Neural cell (in vitro differentiated cells): ENCODE measurements around the gene CRMP1. TPM values are rescaled to one million over a fixed set of nuclear protein-coding genes. Genes with fewer than 3 reads are reported as not detected.

Experiments used
- H2AFZ ChIP-seq: fragments of 200-600, 300-800 bp; sonication (generic), shearing (Covaris generic); 2 replicates; pipeline ENCODE4 v1.6.0; 2014; ENCODE audit warnings: low read depth, mild to moderate bottlenecking, antibody characterized with exemption, low read length, moderate library complexity
- H3F3A ChIP-seq: fragments of 200-600 bp; shearing (Covaris generic); 2 replicates; pipeline ENCODE4 v1.6.1; 2016; ENCODE audit warnings: mild to moderate bottlenecking, moderate library complexity, mixed read lengths, antibody characterized with exemption, low read length; ENCODE audit not compliant: insufficient read depth, poor library complexity, severe bottlenecking
- H3K27ac ChIP-seq: fragments of 200-600, 300-800 bp; sonication (generic), shearing (Covaris generic); 2 replicates; pipeline ENCODE4 v1.5.1; 2014; ENCODE audit warnings: mild to moderate bottlenecking, low read length, moderate library complexity
- H3K27me3 ChIP-seq: fragments of 300-800, 200-600 bp; sonication (generic), shearing (Covaris generic); 2 replicates; pipeline ENCODE4 v1.6.0; 2014; ENCODE audit warnings: mild to moderate bottlenecking, low read depth, low read length, moderate library complexity; ENCODE audit not compliant: insufficient read depth
- H3K36me3 ChIP-seq: fragments of 300-800, 200-600 bp; sonication (generic), shearing (Covaris generic); 2 replicates; pipeline ENCODE4 v1.5.1; 2014; ENCODE audit warnings: mild to moderate bottlenecking, antibody characterized with exemption, low read length, moderate library complexity; ENCODE audit not compliant: insufficient read depth
- H3K4me2 ChIP-seq: fragments of 300-800, 200-600 bp; sonication (generic), shearing (Covaris generic); 2 replicates; pipeline ENCODE4 v1.6.0; 2014; ENCODE audit warnings: mild to moderate bottlenecking, low read length
- H3K4me3 ChIP-seq: fragments of 300-800, 200-600 bp; sonication (generic), shearing (Covaris generic); 2 replicates; pipeline ENCODE4 v1.5.1; 2014; ENCODE audit warnings: mild to moderate bottlenecking, low read length, moderate library complexity
- H3K79me2 ChIP-seq: fragments of 200-600 bp; shearing (Covaris generic); replicated peaks from 2 replicates; pipeline ENCODE4 v1.6.0; 2014; ENCODE audit warnings: mild to moderate bottlenecking, low read length, moderate library complexity; ENCODE audit not compliant: insufficient read depth
- H3K9ac ChIP-seq: fragments of 300-800, 200-600 bp; sonication (generic), shearing (Covaris generic); 2 replicates; pipeline ENCODE4 v1.6.1; 2016; ENCODE audit warnings: mild to moderate bottlenecking, low read length, mixed read lengths
- H3K9me2 ChIP-seq: fragments of 200-600 bp; shearing (Covaris generic); 2 replicates; pipeline ENCODE4 v1.6.1; 2016; ENCODE audit warnings: mild to moderate bottlenecking, low read length, mixed read lengths; ENCODE audit not compliant: insufficient read depth
- H3K9me3 ChIP-seq: fragments of 200-600, 300-800 bp; sonication (generic), shearing (Covaris generic); 2 replicates; pipeline ENCODE4 v1.6.1; 2016; ENCODE audit warnings: mild to moderate bottlenecking, mixed run types, low read length, moderate library complexity, mixed read lengths
- H4K20me1 ChIP-seq: fragments of 200-600 bp; shearing (Covaris generic); 2 replicates; pipeline ENCODE4 v1.6.1; 2016; ENCODE audit warnings: mild to moderate bottlenecking, mixed run types; ENCODE audit not compliant: insufficient read depth
- EP300 ChIP-seq: fragments of 450-650 bp; conservative IDR thresholded peaks from 2 replicates; pipeline ENCODE4 v1.6.1; 2014; ENCODE audit warnings: antibody characterized with exemption, mild to moderate bottlenecking, moderate library complexity; ENCODE audit not compliant: poor library complexity, severe bottlenecking
- EZH2 ChIP-seq: fragments of 200-600, 300-800 bp; shearing (Covaris generic), sonication (generic); IDR thresholded peaks from 2 replicates; pipeline ENCODE4 v1.6.1; 2014; ENCODE audit warnings: antibody characterized with exemption, low read length, borderline replicate concordance, mild to moderate bottlenecking; ENCODE audit not compliant: insufficient read depth, poor library complexity, severe bottlenecking
- MXI1 ChIP-seq: fragments of 450-650 bp; conservative IDR thresholded peaks from 2 replicates; pipeline ENCODE4 v1.6.1; 2014; ENCODE audit warnings: antibody characterized with exemption, mild to moderate bottlenecking; ENCODE audit not compliant: poor library complexity, severe bottlenecking
- POLR2AphosphoS5 ChIP-seq: IDR thresholded peaks from 2 replicates; pipeline ENCODE4 v1.6.1; 2012
- RAD21 ChIP-seq: fragments of 450-650 bp; conservative IDR thresholded peaks from 2 replicates; pipeline ENCODE4 v1.6.1; 2014; ENCODE audit warnings: antibody characterized with exemption, mild to moderate bottlenecking, moderate library complexity
- SMC3 ChIP-seq: fragments of 450-650 bp; conservative IDR thresholded peaks from 2 replicates; pipeline ENCODE4 v1.6.1; 2014; ENCODE audit warnings: antibody characterized with exemption, mild to moderate bottlenecking, moderate library complexity; ENCODE audit not compliant: poor library complexity
- TAF1 ChIP-seq: IDR thresholded peaks from 2 replicates; pipeline ENCODE4 v1.6.1; 2012; ENCODE audit warnings: low read depth
- polyA plus RNA-seq: library from polyadenylated mRNA; depleted of rRNA; stranded (reverse); fragments of >200 nt; gene quantifications from 2 replicates; pipeline ENCODE4 v1.2.3, GENCODE V29; 2014
- TF ChIP-seq, protein P1 (sequence below): IDR thresholded peaks from 2 replicates; pipeline ENCODE4 v1.6.1; 2012; ENCODE audit warnings: borderline replicate concordance
- TF ChIP-seq, protein P2 (sequence below): fragments of 450-650 bp; IDR thresholded peaks from 2 replicates; pipeline ENCODE4 v1.5.1; 2014; ENCODE audit warnings: antibody characterized with exemption, mild to moderate bottlenecking, moderate library complexity; ENCODE audit not compliant: poor library complexity, severe bottlenecking

The CRMP1 gene
- polyA plus RNA-seq, 1 donor from 2014 or later, result 642 TPM

GRCh38 chr4:5854929-5855328 lies 38.0 kb downstream of the CRMP1 start:
- no peak overlapping the region for H3K9ac ChIP-seq
- peaks cover 26% of the 10 kb centered on the region for H3K36me3 ChIP-seq
- TF ChIP-seq, protein P1, sequence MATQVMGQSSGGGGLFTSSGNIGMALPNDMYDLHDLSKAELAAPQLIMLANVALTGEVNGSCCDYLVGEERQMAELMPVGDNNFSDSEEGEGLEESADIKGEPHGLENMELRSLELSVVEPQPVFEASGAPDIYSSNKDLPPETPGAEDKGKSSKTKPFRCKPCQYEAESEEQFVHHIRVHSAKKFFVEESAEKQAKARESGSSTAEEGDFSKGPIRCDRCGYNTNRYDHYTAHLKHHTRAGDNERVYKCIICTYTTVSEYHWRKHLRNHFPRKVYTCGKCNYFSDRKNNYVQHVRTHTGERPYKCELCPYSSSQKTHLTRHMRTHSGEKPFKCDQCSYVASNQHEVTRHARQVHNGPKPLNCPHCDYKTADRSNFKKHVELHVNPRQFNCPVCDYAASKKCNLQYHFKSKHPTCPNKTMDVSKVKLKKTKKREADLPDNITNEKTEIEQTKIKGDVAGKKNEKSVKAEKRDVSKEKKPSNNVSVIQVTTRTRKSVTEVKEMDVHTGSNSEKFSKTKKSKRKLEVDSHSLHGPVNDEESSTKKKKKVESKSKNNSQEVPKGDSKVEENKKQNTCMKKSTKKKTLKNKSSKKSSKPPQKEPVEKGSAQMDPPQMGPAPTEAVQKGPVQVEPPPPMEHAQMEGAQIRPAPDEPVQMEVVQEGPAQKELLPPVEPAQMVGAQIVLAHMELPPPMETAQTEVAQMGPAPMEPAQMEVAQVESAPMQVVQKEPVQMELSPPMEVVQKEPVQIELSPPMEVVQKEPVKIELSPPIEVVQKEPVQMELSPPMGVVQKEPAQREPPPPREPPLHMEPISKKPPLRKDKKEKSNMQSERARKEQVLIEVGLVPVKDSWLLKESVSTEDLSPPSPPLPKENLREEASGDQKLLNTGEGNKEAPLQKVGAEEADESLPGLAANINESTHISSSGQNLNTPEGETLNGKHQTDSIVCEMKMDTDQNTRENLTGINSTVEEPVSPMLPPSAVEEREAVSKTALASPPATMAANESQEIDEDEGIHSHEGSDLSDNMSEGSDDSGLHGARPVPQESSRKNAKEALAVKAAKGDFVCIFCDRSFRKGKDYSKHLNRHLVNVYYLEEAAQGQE, result no peak
- TF ChIP-seq EP300, result no peak
- no peak for TF ChIP-seq TAF1
- TF ChIP-seq POLR2AphosphoS5, result no peak
- TF ChIP-seq, protein P2, sequence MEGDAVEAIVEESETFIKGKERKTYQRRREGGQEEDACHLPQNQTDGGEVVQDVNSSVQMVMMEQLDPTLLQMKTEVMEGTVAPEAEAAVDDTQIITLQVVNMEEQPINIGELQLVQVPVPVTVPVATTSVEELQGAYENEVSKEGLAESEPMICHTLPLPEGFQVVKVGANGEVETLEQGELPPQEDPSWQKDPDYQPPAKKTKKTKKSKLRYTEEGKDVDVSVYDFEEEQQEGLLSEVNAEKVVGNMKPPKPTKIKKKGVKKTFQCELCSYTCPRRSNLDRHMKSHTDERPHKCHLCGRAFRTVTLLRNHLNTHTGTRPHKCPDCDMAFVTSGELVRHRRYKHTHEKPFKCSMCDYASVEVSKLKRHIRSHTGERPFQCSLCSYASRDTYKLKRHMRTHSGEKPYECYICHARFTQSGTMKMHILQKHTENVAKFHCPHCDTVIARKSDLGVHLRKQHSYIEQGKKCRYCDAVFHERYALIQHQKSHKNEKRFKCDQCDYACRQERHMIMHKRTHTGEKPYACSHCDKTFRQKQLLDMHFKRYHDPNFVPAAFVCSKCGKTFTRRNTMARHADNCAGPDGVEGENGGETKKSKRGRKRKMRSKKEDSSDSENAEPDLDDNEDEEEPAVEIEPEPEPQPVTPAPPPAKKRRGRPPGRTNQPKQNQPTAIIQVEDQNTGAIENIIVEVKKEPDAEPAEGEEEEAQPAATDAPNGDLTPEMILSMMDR, result no peak
- TF ChIP-seq SMC3, result no peak
- TF ChIP-seq EZH2, result no peak
- no peak for TF ChIP-seq MXI1
- no peak for TF ChIP-seq RAD21
- peaks cover 18% of the 10 kb centered on the region for H4K20me1 ChIP-seq
- no peaks in the 10 kb centered on the region for H3K9me3 ChIP-seq
- H3F3A ChIP-seq, result no peaks in the 10 kb centered on the region
- H3K9me2 ChIP-seq, result no peaks in the 10 kb centered on the region
- no peaks in the 10 kb centered on the region for H3K27me3 ChIP-seq
- no peak overlapping the region for H2AFZ ChIP-seq
- H3K27ac ChIP-seq, result no peak overlapping the region
- no peak overlapping the region for H3K4me2 ChIP-seq
- no peak overlapping the region for H3K4me3 ChIP-seq
- peaks cover 33% of the 10 kb centered on the region for H3K79me2 ChIP-seq

GRCh38 chr4:5852523-5853202 lies 40.2 kb downstream of the CRMP1 start:
- H4K20me1 ChIP-seq, result peaks cover 4% of the 10 kb centered on the region
- H3K4me3 ChIP-seq, result peak overlapping the region; percentile 31
- H3K9ac ChIP-seq, result no peak overlapping the region
- no peaks in the 10 kb centered on the region for H3K27me3 ChIP-seq
- H3K4me2 ChIP-seq, result no peak overlapping the region
- TF ChIP-seq POLR2AphosphoS5, result no peak
- TF ChIP-seq MXI1, result no peak
- TF ChIP-seq, protein P1, result no peak
- no peak for TF ChIP-seq TAF1
- TF ChIP-seq SMC3, result no peak
- no peak for TF ChIP-seq EZH2
- TF ChIP-seq EP300, result no peak
- TF ChIP-seq RAD21, result no peak
- TF ChIP-seq, protein P2, result no peak
- H3K27ac ChIP-seq, result peak overlapping the region; percentile 50
- peaks cover 33% of the 10 kb centered on the region for H3K36me3 ChIP-seq
- H2AFZ ChIP-seq, result no peak overlapping the region
- no peaks in the 10 kb centered on the region for H3F3A ChIP-seq
- H3K9me3 ChIP-seq, result no peaks in the 10 kb centered on the region
- peaks cover 21% of the 10 kb centered on the region for H3K79me2 ChIP-seq
- H3K9me2 ChIP-seq, result no peaks in the 10 kb centered on the region
